Effector memory CD8-positive, alpha-beta T cell (primary cell): ENCODE results near the gene ZNF609.
A peak's percentile ranks its signal among the peaks of the same experiment; 100 is the strongest.
"Not testable (repeated sequence)": the region's sequence is repeated elsewhere in the genome, so short reads cannot be mapped to it uniquely, and the experiment has no call there.

ENCODE experiments used
- ATAC-seq: fragments of 150-1000 bp; cut with Tn5 transposase; replicated peaks from 2 replicates; pipeline ENCODE4 v1.10.0; 2021; ENCODE audit warnings: mild to moderate bottlenecking, moderate library complexity
- DNase-seq, 3 experiments: peaks; one replicate each; pipeline ENCODE4 v3.0.0; 2021
- H3K27ac Mint-ChIP-seq, 2 donors: one replicate each; pipeline ENCODE4 v1.8.0; 2022; ENCODE audit warnings: mild to moderate bottlenecking in 2 of 2, mixed read lengths in 2 of 2, moderate library complexity in 2 of 2
- H3K27me3 Mint-ChIP-seq, 2 donors: one replicate each; pipeline ENCODE4 v1.8.0; 2022; ENCODE audit warnings: mixed read lengths in 2 of 2
- H3K36me3 Mint-ChIP-seq: one replicate; pipeline ENCODE4 v1.8.0; 2022; ENCODE audit warnings: mild to moderate bottlenecking, moderate library complexity, mixed read lengths; ENCODE audit not compliant: insufficient read depth
- H3K4me1 Mint-ChIP-seq, 2 donors: one replicate each; pipeline ENCODE4 v1.8.0; 2022; ENCODE audit warnings: low read depth in 2 of 2, mixed read lengths in 2 of 2
- H3K4me3 Mint-ChIP-seq, 2 donors: one replicate each; pipeline ENCODE4 v1.8.0; 2022; ENCODE audit warnings: mild to moderate bottlenecking in 2 of 2, mixed read lengths in 2 of 2, moderate library complexity in 2 of 2
- H3K9me3 Mint-ChIP-seq, 2 donors: one replicate each; pipeline ENCODE4 v1.8.0; 2022; ENCODE audit warnings: mixed read lengths in 2 of 2

ZNF609 gene

GRCh38 chr15:64596701-64597476, 136.5 kb downstream of the ZNF609 start:
- DNase-seq (peak; percentile 12 to 38 (median 26)), ATAC-seq (peak; percentile 80)
- H3K27me3 Mint-ChIP-seq, result no peaks in the 10 kb centered on the region
- H3K27ac Mint-ChIP-seq, result peak overlapping the region; percentile 91 to 92
- peak overlapping the region; percentile 81 to 83 for H3K4me3 Mint-ChIP-seq
- no peaks in the 10 kb centered on the region for H3K9me3 Mint-ChIP-seq
- H3K4me1 Mint-ChIP-seq, result peaks cover 27 to 38% of the 10 kb centered on the region in 2 donors
- peaks cover 4% of the 10 kb centered on the region for H3K36me3 Mint-ChIP-seq

GRCh38 chr15:64597477-64597822, 137.1 kb downstream of the ZNF609 start:
- Mint-ChIP-seq H3K27me3 (no peaks in the 10 kb centered on the region), H3K4me1 (peaks cover 29 to 41% of the 10 kb centered on the region in 2 donors), H3K9me3 (no peaks in the 10 kb centered on the region), H3K27ac (peak overlapping the region; percentile 91 to 92), H3K36me3 (peaks cover 4% of the 10 kb centered on the region), H3K4me3 (peak overlapping the region; percentile 81 to 83)
- ATAC-seq, result peak; percentile 58
- DNase-seq, result peak in 1 of 3 experiments; percentile 10

GRCh38 chr15:64599226-64599625, 138.8 kb downstream of the ZNF609 start:
- no peaks in the 10 kb centered on the region for H3K27me3 Mint-ChIP-seq
- DNase-seq (no peak), ATAC-seq (no peak)
- H3K4me1 Mint-ChIP-seq, result peaks cover 31 to 44% of the 10 kb centered on the region in 2 donors
- peak overlapping the region in 1 of 2 donors; percentile 39 for H3K27ac Mint-ChIP-seq
- H3K36me3 Mint-ChIP-seq, result peaks cover 7% of the 10 kb centered on the region
- no peaks in the 10 kb centered on the region for H3K9me3 Mint-ChIP-seq
- H3K4me3 Mint-ChIP-seq, result no peak overlapping the region

GRCh38 chr15:64599716-64600115, 139.3 kb downstream of the ZNF609 start:
- ATAC-seq, result no peak
- Mint-ChIP-seq H3K4me3 (no peak overlapping the region), H3K9me3 (no peaks in the 10 kb centered on the region), H3K27me3 (no peaks in the 10 kb centered on the region), H3K36me3 (peaks cover 4% of the 10 kb centered on the region), H3K4me1 (peaks cover 31 to 44% of the 10 kb centered on the region in 2 donors), H3K27ac (peak overlapping the region in 1 of 2 donors; percentile 39)
- DNase-seq, result no peak

- no peaks in the 10 kb centered on the region for H3K27me3 Mint-ChIP-seq
- DNase-seq, result no peak
- peaks cover 2% of the 10 kb centered on the region for H3K36me3 Mint-ChIP-seq
- H3K27ac Mint-ChIP-seq, result no peak overlapping the region
- H3K9me3 Mint-ChIP-seq, result no peaks in the 10 kb centered on the region
- no peak overlapping the region for H3K4me3 Mint-ChIP-seq
- ATAC-seq, result no peak
- H3K4me1 Mint-ChIP-seq, result peaks cover 31 to 44% of the 10 kb centered on the region in 2 donors
Measured at GRCh38 chr15:64600794-64601193, 140.4 kb downstream of the ZNF609 start.

GRCh38 chr15:64604319-64604718, 143.9 kb downstream of the ZNF609 start:
- Mint-ChIP-seq H3K4me1 (peaks cover 14 to 30% of the 10 kb centered on the region in 2 donors), H3K9me3 (no peaks in the 10 kb centered on the region), H3K27ac (no peak overlapping the region), H3K36me3 (peaks cover 2% of the 10 kb centered on the region), H3K27me3 (no peaks in the 10 kb centered on the region), H3K4me3 (no peak overlapping the region)
- ATAC-seq (no peak), DNase-seq (no peak)

GRCh38 chr15:64607416-64607815, 147.0 kb downstream of the ZNF609 start:
- H3K4me3 Mint-ChIP-seq, ATAC-seq: not testable (repeated sequence)

GRCh38 chr15:64610257-64610919, 150.0 kb downstream of the ZNF609 start:
- Mint-ChIP-seq H3K4me3 (no peak overlapping the region), H3K27ac (peak overlapping the region; percentile 46 to 74), H3K4me1 (peaks cover 16 to 24% of the 10 kb centered on the region in 2 donors), H3K27me3 (no peaks in the 10 kb centered on the region), H3K36me3 (peaks cover 4% of the 10 kb centered on the region), H3K9me3 (no peaks in the 10 kb centered on the region)
- ATAC-seq (no peak), DNase-seq (no peak)

More at GRCh38 chr15:64607416-64607815, 147.0 kb downstream of the ZNF609 start:
- not testable (repeated sequence) for H3K36me3 Mint-ChIP-seq, H3K27ac Mint-ChIP-seq, H3K27me3 Mint-ChIP-seq, H3K9me3 Mint-ChIP-seq, DNase-seq
- H3K4me1 Mint-ChIP-seq, result peaks cover 14 to 32% of the 10 kb centered on the region in 2 donors

GRCh38 chr15:64611085-64611725, 150.8 kb downstream of the ZNF609 start:
- Mint-ChIP-seq H3K4me3 (no peak overlapping the region), H3K27me3 (no peaks in the 10 kb centered on the region), H3K9me3 (no peaks in the 10 kb centered on the region), H3K36me3 (peaks cover 4% of the 10 kb centered on the region), H3K27ac (peak overlapping the region; percentile 30 to 74), H3K4me1 (peaks cover 16 to 32% of the 10 kb centered on the region in 2 donors)
- DNase-seq (no peak), ATAC-seq (no peak)

- Mint-ChIP-seq H3K36me3 (peaks cover 4% of the 10 kb centered on the region), H3K27me3 (no peaks in the 10 kb centered on the region), H3K4me3 (no peak overlapping the region), H3K9me3 (no peaks in the 10 kb centered on the region), H3K4me1 (peaks cover 28 to 38% of the 10 kb centered on the region in 2 donors), H3K27ac (no peak overlapping the region)
- ATAC-seq (no peak), DNase-seq (no peak)
Measured at GRCh38 chr15:64614519-64614918, 154.1 kb downstream of the ZNF609 start.

GRCh38 chr15:64617727-64618126, 157.3 kb downstream of the ZNF609 start:
- H3K4me3 Mint-ChIP-seq, result no peak overlapping the region
- H3K9me3 Mint-ChIP-seq, result no peaks in the 10 kb centered on the region
- peak overlapping the region; percentile 20 to 78 for H3K27ac Mint-ChIP-seq
- no peaks in the 10 kb centered on the region for H3K27me3 Mint-ChIP-seq
- ATAC-seq (no peak), DNase-seq (no peak)
- H3K36me3 Mint-ChIP-seq, result peaks cover 4% of the 10 kb centered on the region
- H3K4me1 Mint-ChIP-seq, result peaks cover 51 to 56% of the 10 kb centered on the region in 2 donors

- peak overlapping the region; percentile 20 to 78 for H3K27ac Mint-ChIP-seq
Measured at GRCh38 chr15:64618138-64618537, 157.8 kb downstream of the ZNF609 start.

GRCh38 chr15:64618540-64618939, 158.2 kb downstream of the ZNF609 start:
- Mint-ChIP-seq H3K27ac (peak overlapping the region in 1 of 2 donors; percentile 69), H3K36me3 (peaks cover 4% of the 10 kb centered on the region), H3K4me3 (no peak overlapping the region), H3K4me1 (peaks cover 58 to 63% of the 10 kb centered on the region in 2 donors), H3K9me3 (no peaks in the 10 kb centered on the region), H3K27me3 (no peaks in the 10 kb centered on the region)
- no peak for ATAC-seq
- no peak for DNase-seq

More at GRCh38 chr15:64618138-64618537, 157.8 kb downstream of the ZNF609 start:
- no peaks in the 10 kb centered on the region for H3K27me3 Mint-ChIP-seq
- no peak overlapping the region for H3K4me3 Mint-ChIP-seq
- no peaks in the 10 kb centered on the region for H3K9me3 Mint-ChIP-seq
- H3K4me1 Mint-ChIP-seq, result peaks cover 55 to 60% of the 10 kb centered on the region in 2 donors
- peaks cover 4% of the 10 kb centered on the region for H3K36me3 Mint-ChIP-seq
- no peak for DNase-seq
- no peak for ATAC-seq
